ENCODE measurements around the gene SAFB2. TPM values are rescaled to one million over a fixed set of nuclear protein-coding genes. Genes with fewer than 3 reads are reported as not detected.

Gene SAFB2
- 100 to 1,000 TPM in 1 of 5 donors, 10 to 100 TPM in 4; 71.8 to 106 (median 80.3) TPM for polyA plus RNA-seq (ENCODE audit: insufficient read depth in 1 of 5, insufficient read length in 5 of 5, low replicate concordance in 1 of 5)
- long read RNA-seq, donor 1, partial matches to known transcripts, result 130 of 135 reads
- long read RNA-seq, donor 1, other reads (novel, unspliced or antisense), result 5 of 135 reads
- long read RNA-seq, donor 2, partial matches to known transcripts, result 11 of 13 reads
- long read RNA-seq, donor 2, other reads (novel, unspliced or antisense), result 0 of 13 reads
- long read RNA-seq, donor 3, partial matches to known transcripts, result 68 of 70 reads
- long read RNA-seq, donor 3, other reads (novel, unspliced or antisense), result 0 of 70 reads
- long read RNA-seq, donor 4, partial matches to known transcripts, result 80 of 81 reads
- long read RNA-seq, donor 4, other reads (novel, unspliced or antisense), result 0 of 81 reads
- long read RNA-seq, donor 5, partial matches to known transcripts, result 112 of 114 reads
- long read RNA-seq, donor 5, other reads (novel, unspliced or antisense), result 0 of 114 reads
- long read RNA-seq, donor 6, partial matches to known transcripts, result 128 of 129 reads
- long read RNA-seq, donor 6, other reads (novel, unspliced or antisense), result 0 of 129 reads
- long read RNA-seq, donor 7, partial matches to known transcripts, result 68 of 75 reads
- long read RNA-seq, donor 7, other reads (novel, unspliced or antisense), result 5 of 75 reads
- long read RNA-seq, donor 8, partial matches to known transcripts, result 12 of 18 reads
- long read RNA-seq, donor 8, other reads (novel, unspliced or antisense), result 5 of 18 reads

- DNase-seq, result peak; percentile 100
Observed at GRCh38 chr19:5622465-5623396, at the start of gene SAFB2, which contains the start of gene SAFB. Gene SAFB2, minus strand, starts transcription at chr19:5622776. Its CDS starts 61 bp downstream, at chr19:5622715. Gene SAFB, plus strand, starts transcription at chr19:5623083. Its CDS starts 123 bp downstream, at chr19:5623206.

- DNase-seq, result no peak
Observed at GRCh38 chr19:5671600-5671999, 49.0 kb upstream of the SAFB2 start.

- no peak for DNase-seq
Observed at GRCh38 chr19:5669212-5669611, 46.6 kb upstream of the SAFB2 start.

GRCh38 chr19:5667751-5668271 is 45.2 kb upstream of the SAFB2 start:
- no peak for DNase-seq

GRCh38 chr19:5666921-5667610 is 44.5 kb upstream of the SAFB2 start:
- no peak for DNase-seq

GRCh38 chr19:5665781-5666513 is 43.4 kb upstream of the SAFB2 start:
- DNase-seq, result no peak

- no peak for DNase-seq
Observed at GRCh38 chr19:5664515-5664914, 41.9 kb upstream of the SAFB2 start.

- DNase-seq, result no peak
Observed at GRCh38 chr19:5663904-5664303, 41.3 kb upstream of the SAFB2 start.

GRCh38 chr19:5661483-5661882 is 38.9 kb upstream of the SAFB2 start:
- no peak for DNase-seq

- DNase-seq, result no peak
Observed at GRCh38 chr19:5655412-5655811, 32.8 kb upstream of the SAFB2 start.

- DNase-seq, result no peak
Observed at GRCh38 chr19:5654931-5655330, 32.4 kb upstream of the SAFB2 start.

GRCh38 chr19:5652261-5652660 is 29.7 kb upstream of the SAFB2 start:
- no peak for DNase-seq

GRCh38 chr19:5651361-5651760 is 28.8 kb upstream of the SAFB2 start:
- no peak for DNase-seq

GRCh38 chr19:5648464-5648863 is 25.9 kb upstream of the SAFB2 start:
- DNase-seq, result no peak

GRCh38 chr19:5646703-5647102 is 24.1 kb upstream of the SAFB2 start:
- DNase-seq, result no peak

- DNase-seq, result no peak
Observed at GRCh38 chr19:5645409-5645808, 22.8 kb upstream of the SAFB2 start.

- DNase-seq, result no peak
Observed at GRCh38 chr19:5644037-5644436, 21.5 kb upstream of the SAFB2 start.

GRCh38 chr19:5643060-5643459 is 20.5 kb upstream of the SAFB2 start:
- DNase-seq, result no peak

GRCh38 chr19:5642204-5642603 is 19.6 kb upstream of the SAFB2 start:
- DNase-seq, result no peak

GRCh38 chr19:5641171-5641570 is 18.6 kb upstream of the SAFB2 start:
- no peak for DNase-seq

All from right lung (tissue), 10 donors.